Kidney tubule cell (primary cell): ENCODE measurements around the gene RXRA.

Experiments used
- DNase-seq: peaks from one replicate; pipeline ENCODE4 v3.0.0-alpha.2; 2018; ENCODE audit warnings: low spot score

RXRA gene

GRCh38 chr9:134469041-134469875 is 143.0 kb downstream of the RXRA start:
- DNase-seq: no peak

GRCh38 chr9:134472256-134472655 is 146.0 kb downstream of the RXRA start:
- DNase-seq: no peak

- no peak for DNase-seq
Observed at GRCh38 chr9:134473141-134474054, 147.1 kb downstream of the RXRA start.

- DNase-seq: no peak
Observed at GRCh38 chr9:134474055-134474370, 147.8 kb downstream of the RXRA start.

GRCh38 chr9:134475011-134475790 is 148.9 kb downstream of the RXRA start:
- peak; percentile 7 for DNase-seq

GRCh38 chr9:134476272-134476941 is 150.2 kb downstream of the RXRA start:
- DNase-seq: no peak

GRCh38 chr9:134476942-134477335 is 150.7 kb downstream of the RXRA start:
- DNase-seq: no peak

GRCh38 chr9:134477342-134477925 is 151.2 kb downstream of the RXRA start:
- DNase-seq: no peak

- no peak for DNase-seq
Observed at GRCh38 chr9:134477927-134478326, 151.7 kb downstream of the RXRA start.

- no peak for DNase-seq
Observed at GRCh38 chr9:134481762-134482161, 155.5 kb downstream of the RXRA start.

GRCh38 chr9:134482226-134482625 is 156.0 kb downstream of the RXRA start:
- no peak for DNase-seq

- no peak for DNase-seq
Observed at GRCh38 chr9:134483361-134484184, 157.3 kb downstream of the RXRA start.

GRCh38 chr9:134484479-134484878 is 158.2 kb downstream of the RXRA start:
- DNase-seq: no peak

- no peak for DNase-seq
Observed at GRCh38 chr9:134485653-134486052, 159.4 kb downstream of the RXRA start.

GRCh38 chr9:134486143-134486591 is 159.9 kb downstream of the RXRA start:
- DNase-seq: no peak

- DNase-seq: no peak
Observed at GRCh38 chr9:134486596-134486995, 160.3 kb downstream of the RXRA start.
